DND-41 (cell line): Measurements from ENCODE around the gene MTOR.

Experiments used
- CTCF ChIP-seq: IDR thresholded peaks from 2 replicates; pipeline ENCODE4 v1.5.1; 2012; ENCODE audit warnings: borderline replicate concordance, low read length, moderate library complexity, mild to moderate bottlenecking; ENCODE audit not compliant: poor library complexity, severe bottlenecking; ENCODE audit errors: extremely low read depth
- EZH2 ChIP-seq: IDR thresholded peaks from 3 replicates; pipeline ENCODE4 v1.6.1; 2012; ENCODE audit warnings: borderline replicate concordance, low read depth, mild to moderate bottlenecking, moderate library complexity, low read length, inconsistent platforms; ENCODE audit not compliant: severe bottlenecking

GRCh38 chr1:11187931-11188330 lies 74.4 kb downstream of the MTOR start:
- TF ChIP-seq CTCF, result no peak
- no peak for TF ChIP-seq EZH2
